SH-SY5Y (cell line): Measurements from ENCODE around the gene TAS2R60.

Experiments used
- GATA2 ChIP-seq: IDR thresholded peaks from 2 replicates; pipeline ENCODE4 v1.6.1; 2011; ENCODE audit warnings: mild to moderate bottlenecking, low read depth, low read length
- GATA3 ChIP-seq: IDR thresholded peaks from 2 replicates; pipeline ENCODE4 v1.6.1; 2011; ENCODE audit warnings: low read depth, mild to moderate bottlenecking, low read length, moderate library complexity

DNA sequence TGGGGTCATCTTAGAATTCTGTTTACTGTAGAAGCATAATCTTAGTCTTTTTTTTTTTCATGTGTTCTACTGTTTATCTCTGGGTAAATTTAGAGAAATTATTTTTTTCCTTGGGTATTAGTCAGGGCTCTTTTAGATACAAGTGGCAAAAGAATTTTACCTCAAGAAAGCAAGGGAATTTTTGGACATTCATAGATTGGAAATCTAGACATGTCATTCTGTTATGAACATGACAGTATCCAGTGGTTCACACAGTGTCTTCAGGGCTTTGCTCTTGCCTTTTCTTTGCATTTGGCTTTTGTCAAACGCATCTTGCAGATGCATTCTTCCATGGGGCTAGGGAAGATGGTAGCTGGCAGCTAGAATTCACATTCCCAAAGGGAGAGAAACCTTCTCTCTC lies 20.7 kb downstream of the TAS2R60 start:
- TF ChIP-seq GATA3 (no peak), GATA2 (no peak)
